AG04449 (cell line): ENCODE data around the gene STK17B.
"Not testable (repeated sequence)": the region's sequence is repeated elsewhere in the genome, so short reads cannot be mapped to it uniquely, and the experiment has no call there.

Experiments used
- CTCF ChIA-PET: fragments of 350-600 bp; formaldehyde crosslinking; extraction: SDS; loops from one replicate; lab custom pipeline; 2021; ENCODE audit warnings: antibody characterized with exemption; lab: Yijun Ruan, JAX
- POLR2A ChIA-PET: fragments of 400-600, 350-600 bp; formaldehyde crosslinking; extraction: SDS; loops from one replicate; lab custom pipeline; 2020; ENCODE audit warnings: antibody characterized with exemption, inconsistent platforms; lab: Yijun Ruan, JAX
- DNase-seq: peaks from one replicate; pipeline ENCODE4 v3.0.0-alpha.2; 2010; ENCODE audit warnings: low read depth, low spot score
- H3K4me3 ChIP-seq: 2 replicates; pipeline ENCODE4 v1.5.1; 2011; ENCODE audit warnings: low read depth, mild to moderate bottlenecking, control low read depth, low read length
- CTCF ChIP-seq: IDR thresholded peaks from one replicate; pipeline ENCODE4 v1.5.1; 2011; ENCODE audit warnings: mild to moderate bottlenecking, moderate library complexity, low read length, control low read depth, inconsistent platforms; ENCODE audit not compliant: insufficient read depth; ENCODE audit errors: missing control alignments

The STK17B gene

GRCh38 chr2:196099916-196100315, 71.5 kb downstream of the STK17B start:
- CTCF ChIA-PET: interaction anchor here (1.2 to 1.5 kb wide), 4 partner anchors 21 to 237 kb away, joined by 3 to 7 read pairs (median 4); no protein-coding TSS in a partner anchor
- no peak for DNase-seq
- H3K4me3 ChIP-seq: no peak overlapping the region
- TF ChIP-seq CTCF: no peak
- POLR2A ChIA-PET: no interaction called here

- CTCF ChIA-PET: interaction anchor here (1.1 to 1.4 kb wide), 3 partner anchors 15 to 32 kb away, joined by 3 to 4 read pairs (median 4); no protein-coding TSS in a partner anchor
- no peak for DNase-seq
Observed at GRCh38 chr2:196097864-196098660, 73.3 kb downstream of the STK17B start.

GRCh38 chr2:196096982-196097745, 74.2 kb downstream of the STK17B start:
- no peak overlapping the region for H3K4me3 ChIP-seq
- ChIA-PET POLR2A (no interaction called here), CTCF (interaction anchor here (1.1 to 1.5 kb wide), 3 partner anchors 15 to 29 kb away, joined by 4 read pairs; partner anchors contain the start of gene DNAH7)
- no peak for TF ChIP-seq CTCF
- DNase-seq: no peak

More at GRCh38 chr2:196097864-196098660, 73.3 kb downstream of the STK17B start:
- POLR2A ChIA-PET: no interaction called here
- no peak for TF ChIP-seq CTCF
- H3K4me3 ChIP-seq: no peak overlapping the region

GRCh38 chr2:196096264-196096663, 75.1 kb downstream of the STK17B start:
- no peak for DNase-seq
- ChIA-PET CTCF (interaction anchor here (1.4 to 1.5 kb wide), 2 partner anchors 17 to 28 kb away, joined by 4 read pairs; partner anchors contain the start of gene DNAH7), POLR2A (no interaction called here)
- no peak for TF ChIP-seq CTCF
- no peak overlapping the region for H3K4me3 ChIP-seq

GRCh38 chr2:196089448-196089847, 81.9 kb downstream of the STK17B start:
- CTCF ChIA-PET: interaction anchor here (1.1 kb wide), 1 partner anchor 11 kb away, joined by 3 read pairs; no protein-coding TSS in a partner anchor
- DNase-seq, POLR2A ChIA-PET: not testable (repeated sequence)

GRCh38 chr2:196088203-196088602, 83.2 kb downstream of the STK17B start:
- no peak for TF ChIP-seq CTCF
- CTCF ChIA-PET: no interaction called here
- no peak overlapping the region for H3K4me3 ChIP-seq
- no peak for DNase-seq
- POLR2A ChIA-PET: no interaction called here

More at GRCh38 chr2:196089448-196089847, 81.9 kb downstream of the STK17B start:
- H3K4me3 ChIP-seq: not testable (repeated sequence)
